ENCODE results near the gene NPAS3.
"Not testable (repeated sequence)": the region's sequence is repeated elsewhere in the genome, so short reads cannot be mapped to it uniquely, and the experiment has no call there.

Gene NPAS3

GRCh38 chr14:33081259-33081658 lies 142.6 kb downstream of the NPAS3 start:
- DNase-seq, result no peak

DNA sequence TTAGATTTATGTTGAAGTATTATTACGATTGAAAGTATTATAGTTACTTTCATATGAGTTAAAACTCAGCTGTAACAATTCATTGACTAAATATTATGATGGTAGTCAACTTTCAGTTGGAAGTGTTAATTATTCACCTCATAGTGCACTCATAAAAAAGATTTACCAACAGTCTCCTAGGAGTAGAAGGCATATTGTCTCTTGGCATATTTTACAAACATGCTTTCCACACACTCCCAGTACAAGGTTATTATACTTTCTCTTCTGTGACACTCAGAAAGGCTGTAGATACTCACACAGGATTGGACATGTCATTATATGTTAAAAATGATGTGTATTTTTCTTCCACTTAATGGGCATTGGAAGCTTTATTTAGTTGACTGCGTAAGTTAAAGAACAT lies 147.1 kb downstream of the NPAS3 start:
- no peak for DNase-seq

DNA sequence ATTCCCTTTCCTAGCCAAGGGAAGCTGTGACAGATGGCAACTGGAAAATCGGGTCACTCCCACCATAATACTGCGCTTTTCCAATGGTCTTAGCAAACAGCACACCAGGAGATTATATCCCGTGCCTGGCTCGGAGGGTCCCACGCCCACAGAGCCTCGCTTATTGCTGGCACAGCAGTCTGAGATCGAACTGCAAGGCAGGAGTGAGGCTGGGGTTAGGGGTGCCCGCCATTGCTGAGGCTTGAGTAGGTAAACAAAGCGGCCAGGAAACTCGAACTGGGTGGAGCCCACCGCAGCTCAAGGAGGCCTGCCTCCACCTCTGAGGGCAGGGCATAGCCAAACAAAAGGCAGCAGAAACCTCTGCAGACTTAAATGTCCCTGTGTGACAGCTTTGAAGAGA lies 149.6 kb downstream of the NPAS3 start:
- not testable (repeated sequence) for DNase-seq

DNA sequence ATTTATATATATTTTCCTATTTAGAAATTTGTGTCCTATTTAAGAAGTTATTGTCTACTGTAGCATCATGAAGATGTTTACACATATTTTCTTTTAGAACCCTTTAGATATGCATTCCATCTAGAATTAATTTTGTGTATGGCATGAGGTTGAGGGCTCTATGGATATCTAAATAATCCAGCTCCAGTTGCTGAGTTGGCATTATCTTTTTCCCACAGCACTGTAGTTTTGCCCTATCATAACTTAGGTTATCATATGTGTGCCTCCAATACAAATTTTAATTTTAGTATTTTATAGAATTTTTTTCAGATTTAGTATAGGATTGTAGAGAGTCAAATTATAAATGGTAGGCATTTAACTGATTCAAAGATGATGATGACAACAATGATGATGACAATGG lies 159.3 kb downstream of the NPAS3 start:
- DNase-seq, result no peak

DNA sequence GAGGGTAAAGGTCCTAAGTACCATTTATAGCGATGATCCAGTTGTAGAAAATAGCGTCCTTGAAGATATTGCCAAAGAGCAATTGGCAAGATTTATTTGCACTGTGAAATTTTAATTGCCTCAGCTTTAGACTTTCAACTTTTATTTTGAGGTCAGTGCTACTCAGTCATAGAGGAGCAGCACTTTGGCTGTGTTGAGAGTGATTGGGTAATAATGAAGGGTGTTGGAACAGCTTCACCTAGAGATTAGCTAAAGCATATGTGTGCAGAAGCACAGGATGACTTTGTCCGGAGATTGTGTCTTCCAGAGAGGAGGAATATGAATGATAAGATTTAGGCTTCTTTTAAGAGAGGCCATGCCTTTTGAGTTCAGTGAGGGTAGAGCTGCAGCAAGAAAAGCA lies 164.8 kb downstream of the NPAS3 start:
- DNase-seq, result no peak

DNA sequence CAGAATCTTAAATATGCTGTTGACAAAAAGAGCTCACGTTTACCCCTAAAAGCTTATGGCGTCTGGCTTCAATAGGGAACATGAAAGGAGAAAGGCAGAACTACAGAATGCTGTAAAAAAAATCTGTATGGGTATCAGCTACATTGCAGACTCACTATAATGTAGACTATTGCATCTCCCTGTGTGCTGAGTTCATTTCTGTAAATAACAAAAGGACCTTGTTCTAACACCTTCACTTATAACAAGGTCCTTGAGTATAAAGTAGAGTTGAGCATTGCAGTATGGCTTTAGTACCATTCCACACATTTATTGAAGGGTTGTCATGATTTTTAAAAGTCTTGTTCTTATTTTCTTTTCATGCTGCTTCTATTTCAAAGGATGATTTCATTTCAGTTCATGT lies 165.3 kb downstream of the NPAS3 start:
- no peak for DNase-seq

DNA sequence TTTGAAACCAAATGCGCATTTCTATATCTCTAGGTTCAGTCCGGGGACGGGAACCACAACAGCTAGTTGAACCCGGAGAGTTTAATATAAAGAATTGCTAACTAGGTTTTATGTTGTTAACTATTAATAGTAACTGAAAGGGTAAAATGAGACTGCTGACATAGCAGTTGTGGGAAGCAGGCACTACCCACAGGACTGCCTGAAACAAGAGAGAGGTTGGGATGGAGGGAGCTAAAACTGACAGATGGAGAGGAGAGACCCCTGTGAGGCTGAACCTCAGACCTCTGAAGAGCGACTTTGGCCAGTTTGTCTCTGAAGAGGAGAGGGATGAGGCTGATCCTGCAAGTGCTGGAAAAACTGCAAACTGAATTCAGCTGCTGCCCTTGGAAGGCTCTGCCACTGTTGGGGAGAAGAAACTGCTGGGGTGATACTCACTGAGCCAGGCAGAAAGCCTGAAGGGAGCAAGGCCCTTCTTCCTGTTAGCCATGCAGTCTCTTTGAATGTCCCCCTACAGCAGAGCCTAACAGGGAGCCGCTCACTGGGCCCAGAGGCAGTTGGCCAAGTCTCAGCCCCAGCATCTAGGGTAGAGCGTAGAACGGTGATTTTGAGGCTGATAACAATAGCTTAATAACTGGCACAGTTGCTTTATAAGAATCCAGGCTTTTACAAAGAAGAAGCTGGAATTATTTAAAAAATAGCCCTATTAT lies 172.2 kb downstream of the NPAS3 start:
- no peak for DNase-seq

GRCh38 chr14:33114331-33114730 lies 175.7 kb downstream of the NPAS3 start:
- no peak for DNase-seq

- DNase-seq, result no peak
These were observed 180.0 kb downstream of the NPAS3 start for GRCh38 chr14:33118668-33119067.

DNA sequence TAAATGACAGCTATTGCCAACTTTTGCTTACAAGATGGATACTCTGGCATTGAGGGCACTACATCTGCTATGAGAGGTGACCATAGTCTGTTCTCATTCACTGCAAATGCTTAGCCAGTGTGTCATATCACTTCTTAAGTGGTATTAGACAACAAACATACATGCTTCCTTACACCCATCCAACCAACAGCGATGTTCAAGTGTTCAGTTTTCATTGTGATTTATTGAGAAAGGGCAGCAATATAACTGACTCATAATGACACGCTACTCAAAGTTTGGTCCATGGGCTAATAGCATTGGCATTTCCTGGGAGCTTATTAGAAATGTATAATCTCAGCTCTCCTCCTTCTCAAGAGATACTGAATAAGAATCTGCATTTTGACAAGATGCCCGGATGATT lies 181.7 kb downstream of the NPAS3 start:
- peak; percentile 13 for DNase-seq

- DNase-seq, result no peak
These were observed 182.3 kb downstream of the NPAS3 start for GRCh38 chr14:33120966-33121365.

- DNase-seq, result no peak
These were observed 184.6 kb downstream of the NPAS3 start for GRCh38 chr14:33123281-33123680.

- DNase-seq, result no peak
These were observed 187.8 kb downstream of the NPAS3 start for GRCh38 chr14:33126433-33126832.

GRCh38 chr14:33127531-33127930 lies 188.9 kb downstream of the NPAS3 start:
- no peak for DNase-seq

GRCh38 chr14:33131801-33132200 lies 193.1 kb downstream of the NPAS3 start:
- no peak for DNase-seq

DNA sequence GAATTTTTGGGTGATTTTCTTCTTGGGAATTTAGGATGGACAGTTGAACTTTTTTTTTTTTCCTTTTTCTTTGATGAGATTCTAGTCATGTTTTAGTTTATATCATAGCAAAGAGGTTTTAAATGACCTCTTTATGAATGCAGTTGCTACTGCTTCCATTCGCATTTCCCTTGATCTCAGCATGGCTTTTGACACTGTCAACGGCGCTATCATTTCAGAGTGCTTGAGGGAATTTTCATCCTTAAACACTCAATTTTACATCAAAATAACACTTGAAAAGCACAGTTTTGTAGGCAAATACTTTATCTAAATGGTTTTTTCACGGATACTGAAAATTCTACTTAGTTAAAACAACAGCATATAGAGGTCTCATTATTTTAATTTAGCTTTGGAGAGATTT lies 195.5 kb downstream of the NPAS3 start:
- no peak for DNase-seq

GRCh38 chr14:33134975-33135374 lies 196.3 kb downstream of the NPAS3 start:
- no peak for DNase-seq

DNA sequence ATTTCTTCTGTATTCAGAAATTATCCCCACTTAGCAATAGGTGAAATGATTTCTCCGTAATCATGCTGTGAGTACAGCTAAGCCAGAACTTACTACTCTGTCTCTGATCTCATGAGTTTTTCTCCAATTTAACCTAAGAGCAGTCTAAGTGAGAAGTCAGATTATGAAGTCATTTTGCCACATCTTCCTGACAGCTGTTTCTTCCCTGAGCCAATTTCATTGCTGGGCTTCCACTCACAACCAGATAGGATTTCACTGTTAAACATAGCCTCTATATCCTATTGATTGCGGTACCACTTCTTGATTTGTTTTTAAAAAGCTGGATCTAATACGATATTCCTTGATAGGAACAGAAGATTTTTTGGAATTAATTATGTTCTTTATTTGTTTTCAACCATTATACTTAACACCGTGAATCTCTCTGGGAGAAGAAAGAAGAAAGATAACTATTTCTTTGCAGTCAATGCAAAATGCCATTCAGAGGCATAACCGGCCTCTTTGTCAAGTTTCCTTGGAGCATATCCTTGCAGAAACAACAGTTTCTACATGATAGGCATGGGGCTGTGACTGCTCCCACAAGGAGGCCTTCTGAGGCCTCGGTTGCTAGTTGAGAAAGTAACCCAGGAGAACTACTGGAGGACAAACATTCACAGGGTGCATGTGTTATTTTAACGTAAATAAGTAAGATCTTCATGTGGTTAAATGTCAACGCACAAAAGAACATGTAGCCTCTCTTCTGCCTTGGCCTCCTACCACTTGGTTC lies 212.2 kb downstream of the NPAS3 start:
- no peak for DNase-seq

DNA sequence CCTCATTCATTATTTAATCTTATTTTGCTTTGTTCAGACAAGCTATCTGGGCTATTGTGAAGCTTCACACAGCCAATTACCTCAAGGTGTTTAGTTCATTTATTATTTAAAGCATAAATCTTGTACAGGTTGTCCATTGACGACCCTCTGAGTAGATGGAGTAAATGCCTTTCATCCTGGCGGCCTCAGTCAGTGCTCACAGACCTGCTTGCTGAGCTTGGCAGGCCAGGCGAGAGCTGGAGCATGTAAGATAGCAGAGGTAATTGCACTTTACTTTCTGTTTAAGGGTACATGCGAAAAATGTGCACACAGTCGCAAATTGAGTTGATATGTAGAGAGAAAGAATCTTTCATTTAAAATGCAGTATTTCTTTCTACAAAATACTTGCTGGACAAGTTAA lies 224.4 kb downstream of the NPAS3 start:
- no peak for DNase-seq

DNA sequence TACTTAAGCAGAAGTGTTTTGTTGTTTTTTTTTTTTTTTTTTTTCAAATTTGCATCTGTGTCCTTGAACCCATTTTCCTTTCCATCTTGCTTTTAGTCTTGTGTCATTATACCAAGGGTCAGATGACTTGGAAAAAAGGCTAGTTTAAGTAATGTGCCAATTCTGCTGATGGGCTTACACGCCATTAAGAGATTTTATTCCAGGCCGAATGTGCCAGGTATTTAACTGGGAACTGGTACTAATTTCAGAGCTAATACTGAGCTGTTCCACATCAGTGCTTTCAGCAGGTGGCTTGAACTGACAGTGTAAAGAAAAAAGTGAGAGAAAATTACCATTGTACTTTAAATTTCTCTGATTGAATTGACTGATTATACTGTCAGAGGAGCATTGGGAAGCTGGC lies 224.9 kb downstream of the NPAS3 start:
- DNase-seq, result no peak

DNA sequence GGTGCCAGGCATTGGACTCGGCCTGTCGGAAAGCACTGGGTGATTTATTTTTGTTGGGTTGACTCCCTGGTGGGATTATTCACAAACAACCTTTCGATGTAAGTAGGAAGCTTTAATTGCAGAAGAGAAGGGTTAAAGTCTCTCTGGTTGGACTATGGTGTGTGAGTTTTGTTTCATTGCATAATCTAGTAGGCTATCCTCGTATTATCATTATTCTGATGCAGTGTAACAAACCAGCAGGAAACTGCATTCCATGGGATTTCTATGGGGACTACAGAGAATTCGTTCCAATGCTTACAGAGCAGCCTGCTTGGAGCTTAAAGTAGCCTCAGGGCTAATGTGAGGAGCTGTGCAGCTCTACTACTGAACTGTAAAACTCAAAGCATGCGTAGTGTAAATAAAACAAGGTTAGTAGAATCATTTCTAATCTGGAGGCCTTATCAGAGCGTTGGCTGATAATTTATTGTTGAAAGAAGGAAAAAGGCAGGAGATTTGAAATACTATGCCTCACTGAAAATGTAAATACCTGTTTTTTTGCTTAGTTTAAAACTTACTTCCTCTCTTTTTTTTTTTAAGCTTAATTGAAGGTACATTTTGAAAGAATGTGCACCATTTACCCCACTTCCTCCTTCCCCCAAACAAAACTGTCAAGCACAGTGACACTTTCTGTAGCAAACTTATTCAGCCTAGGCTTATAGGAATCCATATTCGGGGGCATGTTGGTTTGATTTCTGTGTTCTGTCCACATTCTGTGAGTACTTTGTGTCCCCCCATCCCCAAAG lies 226.7 kb downstream of the NPAS3 start:
- DNase-seq, result peak; percentile 1

DNA sequence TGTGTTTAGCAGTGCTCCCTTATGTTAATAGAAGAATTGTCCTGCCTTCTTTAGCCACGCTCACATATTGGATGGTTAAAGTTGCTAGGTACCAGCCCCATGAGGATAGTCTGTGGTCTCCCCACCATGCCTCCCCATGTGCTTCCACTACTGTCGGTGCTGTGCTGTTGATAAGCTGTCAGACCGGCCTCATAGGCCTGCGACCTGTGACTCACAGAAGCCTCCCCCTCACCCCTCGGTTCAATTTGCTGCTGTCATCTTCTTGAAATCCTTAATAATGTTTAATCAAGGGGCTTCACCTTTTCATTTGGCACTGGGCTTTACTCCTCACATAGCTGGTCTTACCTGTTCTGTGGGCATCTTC lies 227.2 kb downstream of the NPAS3 start:
- no peak for DNase-seq

DNA sequence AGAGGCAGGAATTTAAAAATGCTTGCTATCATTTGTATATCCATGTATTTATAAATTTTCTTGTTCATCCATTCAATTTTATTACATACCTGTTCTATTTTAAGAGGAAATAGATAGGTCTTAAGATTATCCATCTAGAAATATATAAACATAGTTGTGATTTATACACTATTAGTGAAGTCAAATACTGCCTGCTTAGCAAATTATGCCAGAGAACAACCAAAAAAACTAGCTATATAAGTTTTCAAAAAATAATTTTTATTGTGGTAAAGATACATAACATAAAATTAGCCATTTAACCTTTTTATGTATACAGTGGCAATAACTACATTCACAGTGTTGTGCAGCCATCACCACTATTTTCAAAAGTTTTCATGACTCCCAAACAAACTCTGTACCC lies 237.3 kb downstream of the NPAS3 start:
- DNase-seq, result no peak

DNA sequence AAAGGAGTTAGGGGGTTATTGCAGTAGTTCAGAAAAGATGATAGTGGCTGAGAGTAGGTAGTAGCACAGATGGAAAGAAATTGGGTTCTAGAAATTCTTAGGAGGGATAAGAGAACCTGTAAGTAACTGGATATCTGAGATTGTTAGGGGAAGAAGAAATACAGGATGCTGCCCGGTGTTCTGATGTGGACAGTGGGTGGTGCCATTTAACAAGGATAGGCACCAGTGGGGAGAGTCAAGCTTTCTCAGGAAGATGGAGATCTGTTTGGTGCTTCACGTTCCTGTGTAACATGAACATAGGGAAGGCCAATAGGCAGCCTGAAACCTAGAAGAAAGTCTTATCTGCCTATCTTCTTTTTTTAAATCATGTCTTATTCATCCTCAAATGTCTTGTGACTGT lies 245.9 kb downstream of the NPAS3 start:
- no peak for DNase-seq

Measured in T1000 (cell line).